ENCODE measurements around the gene RPL13.

RPL13 gene

GRCh38 chr16:89560378-89561141 is at the start of gene RPL13:
RPL13 (plus strand) TSS chr16:89560682; CDS start chr16:89560960, 278 bp downstream.
- TF ChIP-seq, protein P1, sequence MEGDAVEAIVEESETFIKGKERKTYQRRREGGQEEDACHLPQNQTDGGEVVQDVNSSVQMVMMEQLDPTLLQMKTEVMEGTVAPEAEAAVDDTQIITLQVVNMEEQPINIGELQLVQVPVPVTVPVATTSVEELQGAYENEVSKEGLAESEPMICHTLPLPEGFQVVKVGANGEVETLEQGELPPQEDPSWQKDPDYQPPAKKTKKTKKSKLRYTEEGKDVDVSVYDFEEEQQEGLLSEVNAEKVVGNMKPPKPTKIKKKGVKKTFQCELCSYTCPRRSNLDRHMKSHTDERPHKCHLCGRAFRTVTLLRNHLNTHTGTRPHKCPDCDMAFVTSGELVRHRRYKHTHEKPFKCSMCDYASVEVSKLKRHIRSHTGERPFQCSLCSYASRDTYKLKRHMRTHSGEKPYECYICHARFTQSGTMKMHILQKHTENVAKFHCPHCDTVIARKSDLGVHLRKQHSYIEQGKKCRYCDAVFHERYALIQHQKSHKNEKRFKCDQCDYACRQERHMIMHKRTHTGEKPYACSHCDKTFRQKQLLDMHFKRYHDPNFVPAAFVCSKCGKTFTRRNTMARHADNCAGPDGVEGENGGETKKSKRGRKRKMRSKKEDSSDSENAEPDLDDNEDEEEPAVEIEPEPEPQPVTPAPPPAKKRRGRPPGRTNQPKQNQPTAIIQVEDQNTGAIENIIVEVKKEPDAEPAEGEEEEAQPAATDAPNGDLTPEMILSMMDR (IDR thresholded peaks at IDR 0.05; ENCODE audit: control insufficient read depth, insufficient read depth, low read depth, low read length, missing control alignments) = no peak
- peak within 1 kb of the TSS; percentile 75 for H3K4me3 ChIP-seq (ENCODE audit: control insufficient read depth, low read depth, low read length)
- DNase-seq (ENCODE audit: low read depth) = peak; percentile 76

DNA sequence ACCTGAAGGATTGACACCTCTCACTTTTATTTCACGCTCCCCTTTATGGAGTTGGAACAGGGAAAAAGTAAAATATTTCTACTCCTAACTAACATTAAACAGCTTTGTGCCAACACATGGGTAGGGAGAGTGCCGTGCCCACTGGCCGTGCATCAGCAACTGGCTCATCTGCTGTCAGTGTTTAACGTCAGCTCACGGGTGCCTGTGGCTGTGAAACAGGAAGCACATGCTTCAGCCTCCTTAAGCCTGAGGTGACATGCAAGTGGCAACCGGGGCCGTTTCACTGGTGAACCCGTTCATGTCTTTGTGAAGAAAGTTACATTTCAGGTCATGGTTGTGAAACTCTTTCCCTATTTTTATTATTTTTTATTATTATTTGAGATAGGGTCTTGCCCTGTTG is 49.1 kb upstream of the RPL13 start:
- TF ChIP-seq, protein P1 (IDR thresholded peaks at IDR 0.05; ENCODE audit: control insufficient read depth, insufficient read depth, low read depth, low read length, missing control alignments) = no peak
- no peak overlapping the region for H3K4me3 ChIP-seq (ENCODE audit: control insufficient read depth, low read depth, low read length)
- no peak for DNase-seq (ENCODE audit: low read depth)

- no peak for DNase-seq (ENCODE audit: low read depth)
- H3K4me3 ChIP-seq (ENCODE audit: control insufficient read depth, low read depth, low read length) = no peak overlapping the region
- TF ChIP-seq, protein P1 (IDR thresholded peaks at IDR 0.05; ENCODE audit: control insufficient read depth, insufficient read depth, low read depth, low read length, missing control alignments) = no peak
Measured at GRCh38 chr16:89512453-89512852, 48.0 kb upstream of the RPL13 start.

GRCh38 chr16:89517128-89517527 is 43.4 kb upstream of the RPL13 start:
- TF ChIP-seq, protein P1 (IDR thresholded peaks at IDR 0.05; ENCODE audit: control insufficient read depth, insufficient read depth, low read depth, low read length, missing control alignments) = no peak
- DNase-seq (ENCODE audit: low read depth) = no peak
- no peak overlapping the region for H3K4me3 ChIP-seq (ENCODE audit: control insufficient read depth, low read depth, low read length)

- TF ChIP-seq, protein P1 (IDR thresholded peaks at IDR 0.05; ENCODE audit: control insufficient read depth, insufficient read depth, low read depth, low read length, missing control alignments) = no peak
- H3K4me3 ChIP-seq (ENCODE audit: control insufficient read depth, low read depth, low read length) = no peak overlapping the region
- DNase-seq (ENCODE audit: low read depth) = no peak
Measured at GRCh38 chr16:89519881-89520280, 40.6 kb upstream of the RPL13 start.

DNA sequence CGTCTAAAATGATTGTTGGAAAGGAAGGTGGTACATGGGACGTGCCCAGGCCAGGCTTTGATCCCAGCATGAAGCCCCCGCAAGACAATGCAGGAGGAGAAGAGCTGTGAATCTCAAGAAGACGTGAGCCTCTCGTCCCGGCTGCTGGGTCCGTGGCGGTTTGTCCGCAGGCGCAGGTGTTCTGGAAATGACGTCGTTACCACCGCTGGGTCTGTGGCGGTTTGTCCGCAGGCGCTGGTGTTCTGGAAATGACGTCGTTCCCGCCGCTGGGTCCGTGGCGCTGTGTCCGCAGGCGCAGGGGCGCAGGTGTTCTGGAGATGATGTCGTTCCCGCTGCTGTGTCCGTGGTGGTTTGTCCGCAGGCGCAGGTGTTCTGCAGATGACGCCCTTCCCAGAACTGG is 38.2 kb upstream of the RPL13 start:
- no peak overlapping the region for H3K4me3 ChIP-seq (ENCODE audit: control insufficient read depth, low read depth, low read length)
- TF ChIP-seq, protein P1 (IDR thresholded peaks at IDR 0.05; ENCODE audit: control insufficient read depth, insufficient read depth, low read depth, low read length, missing control alignments) = no peak
- no peak for DNase-seq (ENCODE audit: low read depth)
